NCI-H345 treated with DMSO at 0.1 percent for 48 hours (cell line): ENCODE measurements around the gene SEC22B.
"Not testable (repeated sequence)": the region's sequence is repeated elsewhere in the genome, so short reads cannot be mapped to it uniquely, and the experiment has no call there.

Experiments
- DNase-seq: peaks from one replicate; lab custom pipeline; 2025; ENCODE audit not compliant: unreplicated experiment; lab: John Stamatoyannopoulos, UW

SEC22B gene

GRCh38 chr1:120145806-120146205 lies 30.5 kb downstream of the SEC22B start:
- not testable (repeated sequence) for DNase-seq

GRCh38 chr1:120144626-120145025 lies 31.7 kb downstream of the SEC22B start:
- DNase-seq: not testable (repeated sequence)

GRCh38 chr1:120144169-120144568 lies 32.2 kb downstream of the SEC22B start:
- DNase-seq: not testable (repeated sequence)

- not testable (repeated sequence) for DNase-seq
Observed at GRCh38 chr1:120143334-120143733, 33.0 kb downstream of the SEC22B start.

GRCh38 chr1:120142512-120143263 lies 33.6 kb downstream of the SEC22B start:
- DNase-seq: not testable (repeated sequence)

- not testable (repeated sequence) for DNase-seq
Observed at GRCh38 chr1:120141865-120142264, 34.5 kb downstream of the SEC22B start.

GRCh38 chr1:120140656-120141265 lies 35.6 kb downstream of the SEC22B start:
- not testable (repeated sequence) for DNase-seq

- not testable (repeated sequence) for DNase-seq
Observed at GRCh38 chr1:120136086-120136485, 40.2 kb downstream of the SEC22B start.

GRCh38 chr1:120133928-120134325 lies 42.4 kb downstream of the SEC22B start:
- DNase-seq: not testable (repeated sequence)

GRCh38 chr1:120133228-120133927 lies 42.9 kb downstream of the SEC22B start:
- no peak for DNase-seq

- DNase-seq: not testable (repeated sequence)
Observed at GRCh38 chr1:120132406-120132763, 43.9 kb downstream of the SEC22B start.

GRCh38 chr1:120131611-120132405 lies 44.5 kb downstream of the SEC22B start:
- not testable (repeated sequence) for DNase-seq

GRCh38 chr1:120127921-120128320 lies 48.4 kb downstream of the SEC22B start:
- not testable (repeated sequence) for DNase-seq

- DNase-seq: not testable (repeated sequence)
Observed at GRCh38 chr1:120126216-120126615, 50.1 kb downstream of the SEC22B start.

- DNase-seq: not testable (repeated sequence)
Observed at GRCh38 chr1:120124628-120125027, 51.7 kb downstream of the SEC22B start.

GRCh38 chr1:120123813-120124510 lies 52.4 kb downstream of the SEC22B start:
- not testable (repeated sequence) for DNase-seq

GRCh38 chr1:120122262-120122893 lies 53.9 kb downstream of the SEC22B start:
- not testable (repeated sequence) for DNase-seq

GRCh38 chr1:120121830-120122229 lies 54.5 kb downstream of the SEC22B start:
- DNase-seq: not testable (repeated sequence)

- DNase-seq: not testable (repeated sequence)
Observed at GRCh38 chr1:120120525-120120924, 55.8 kb downstream of the SEC22B start.
